SH-SY5Y (cell line): Measurements from ENCODE around the gene UCN2.

Experiments used
- GATA2 ChIP-seq: IDR thresholded peaks from 2 replicates; pipeline ENCODE4 v1.6.1; 2011; ENCODE audit warnings: mild to moderate bottlenecking, low read depth, low read length
- GATA3 ChIP-seq: IDR thresholded peaks from 2 replicates; pipeline ENCODE4 v1.6.1; 2011; ENCODE audit warnings: low read depth, mild to moderate bottlenecking, low read length, moderate library complexity

GRCh38 chr3:48596157-48596556 is 32.6 kb upstream of the UCN2 start:
- TF ChIP-seq GATA2 (no peak), GATA3 (no peak)
